ENCODE results near the gene SRGAP2C. TPM values are rescaled to one million over a fixed set of nuclear protein-coding genes. Genes with fewer than 3 reads are reported as not detected.
"Not testable (repeated sequence)": the region's sequence is repeated elsewhere in the genome, so short reads cannot be mapped to it uniquely, and the experiment has no call there.

SRGAP2C gene
- total RNA-seq, 1 experiment from 2014 or later: 67.6 TPM

DNA sequence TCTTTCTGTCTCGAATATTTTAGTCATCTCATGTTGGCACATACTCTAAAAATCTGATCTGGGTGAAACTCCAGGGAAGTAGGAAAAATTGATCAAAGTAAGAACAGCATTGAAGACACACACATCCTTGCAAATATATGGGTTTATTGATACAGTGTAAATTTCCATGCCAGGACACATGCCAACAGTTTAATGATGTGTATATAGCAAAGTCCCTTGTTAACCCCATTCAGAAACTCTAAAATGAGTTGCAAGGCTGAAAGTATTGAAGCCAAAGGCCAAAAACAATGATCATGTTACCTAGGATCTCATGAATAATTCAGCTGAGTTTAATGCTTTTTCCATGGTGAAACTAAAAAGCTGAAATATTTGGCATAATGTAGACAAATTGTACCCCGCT is 61.6 kb downstream of the SRGAP2C start:
- H3K36me3 Mint-ChIP-seq; H3K27me3 Mint-ChIP-seq (ENCODE audit: low read depth); DNase-seq (ENCODE audit: low spot score); H3K9me3 Mint-ChIP-seq; ATAC-seq; H3K4me3 Mint-ChIP-seq; H3K27ac Mint-ChIP-seq; H3K4me1 Mint-ChIP-seq; POLR2A ChIA-PET; CTCF ChIA-PET: not testable (repeated sequence)

- DNase-seq (ENCODE audit: low spot score); H3K9me3 Mint-ChIP-seq; H3K27ac Mint-ChIP-seq; H3K4me1 Mint-ChIP-seq; ATAC-seq; H3K4me3 Mint-ChIP-seq; H3K27me3 Mint-ChIP-seq (ENCODE audit: low read depth); POLR2A ChIA-PET; CTCF ChIA-PET; H3K36me3 Mint-ChIP-seq: not testable (repeated sequence)
These were observed 67.9 kb downstream of the SRGAP2C start for GRCh38 chr1:121252656-121253055.

- H3K9me3 Mint-ChIP-seq; H3K27me3 Mint-ChIP-seq (ENCODE audit: low read depth); POLR2A ChIA-PET: not testable (repeated sequence)
These were observed 69.8 kb downstream of the SRGAP2C start for GRCh38 chr1:121254618-121255017.

GRCh38 chr1:121257632-121258031 is 72.9 kb downstream of the SRGAP2C start:
- DNase-seq (ENCODE audit: low spot score); POLR2A ChIA-PET; H3K9me3 Mint-ChIP-seq; H3K27me3 Mint-ChIP-seq (ENCODE audit: low read depth); H3K27ac Mint-ChIP-seq; H3K36me3 Mint-ChIP-seq; H3K4me3 Mint-ChIP-seq; H3K4me1 Mint-ChIP-seq; CTCF ChIA-PET: not testable (repeated sequence)
- ATAC-seq: peak; percentile 51

More at GRCh38 chr1:121254618-121255017, 69.8 kb downstream of the SRGAP2C start:
- CTCF ChIA-PET; H3K4me3 Mint-ChIP-seq; ATAC-seq; H3K36me3 Mint-ChIP-seq; DNase-seq (ENCODE audit: low spot score); H3K4me1 Mint-ChIP-seq; H3K27ac Mint-ChIP-seq: not testable (repeated sequence)

DNA sequence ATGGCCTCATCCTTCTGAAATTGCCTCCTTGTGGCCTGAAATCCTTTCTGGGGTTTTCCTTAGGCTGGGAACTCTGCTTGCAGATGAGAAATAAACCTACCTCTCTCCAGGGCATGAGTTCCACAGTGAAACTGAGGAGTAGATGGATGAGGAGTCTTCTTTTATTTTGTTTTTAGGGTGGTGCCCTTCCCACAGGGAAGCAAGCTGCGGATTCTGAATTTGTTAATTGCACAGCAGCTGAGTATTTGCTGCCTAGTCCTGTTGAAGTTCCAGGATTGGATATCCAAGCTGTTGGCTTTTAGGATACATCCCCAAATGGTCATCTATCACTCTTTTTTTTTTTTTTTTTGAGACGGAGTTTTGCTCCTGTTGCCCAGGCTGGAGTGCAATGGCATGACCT is 73.4 kb downstream of the SRGAP2C start:
- CTCF ChIA-PET; H3K4me1 Mint-ChIP-seq; H3K36me3 Mint-ChIP-seq; DNase-seq (ENCODE audit: low spot score); POLR2A ChIA-PET; H3K27me3 Mint-ChIP-seq (ENCODE audit: low read depth); H3K27ac Mint-ChIP-seq; H3K9me3 Mint-ChIP-seq; H3K4me3 Mint-ChIP-seq: not testable (repeated sequence)
- ATAC-seq: peak; percentile 18; the same call in 1 of the 2 replicates

DNA sequence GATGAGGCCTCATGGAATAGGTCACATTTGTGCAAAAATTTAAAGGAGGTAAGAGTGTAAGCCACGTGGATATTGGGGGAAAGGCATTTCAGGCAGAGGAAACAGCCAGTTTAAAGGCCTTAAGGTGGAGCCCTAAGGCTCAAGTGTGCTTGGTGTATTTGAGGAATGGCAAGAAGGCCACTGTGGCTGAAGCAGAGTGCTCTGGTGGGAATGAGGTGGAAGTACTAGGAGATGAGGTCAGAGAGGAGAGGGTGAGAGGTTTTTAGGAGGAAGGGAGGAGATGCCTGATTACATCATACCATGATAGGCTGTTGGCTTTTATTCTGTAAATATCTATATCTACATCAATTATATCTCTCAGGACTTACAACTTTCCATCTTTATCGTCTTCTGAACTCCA is 75.4 kb downstream of the SRGAP2C start:
- POLR2A ChIA-PET; H3K36me3 Mint-ChIP-seq; H3K9me3 Mint-ChIP-seq; CTCF ChIA-PET; H3K27me3 Mint-ChIP-seq (ENCODE audit: low read depth); DNase-seq (ENCODE audit: low spot score); H3K4me1 Mint-ChIP-seq; H3K4me3 Mint-ChIP-seq: not testable (repeated sequence)
- ATAC-seq: peak; percentile 58
- H3K27ac Mint-ChIP-seq: peak overlapping the region; percentile 69; the same call in 1 of the 2 replicates

DNA sequence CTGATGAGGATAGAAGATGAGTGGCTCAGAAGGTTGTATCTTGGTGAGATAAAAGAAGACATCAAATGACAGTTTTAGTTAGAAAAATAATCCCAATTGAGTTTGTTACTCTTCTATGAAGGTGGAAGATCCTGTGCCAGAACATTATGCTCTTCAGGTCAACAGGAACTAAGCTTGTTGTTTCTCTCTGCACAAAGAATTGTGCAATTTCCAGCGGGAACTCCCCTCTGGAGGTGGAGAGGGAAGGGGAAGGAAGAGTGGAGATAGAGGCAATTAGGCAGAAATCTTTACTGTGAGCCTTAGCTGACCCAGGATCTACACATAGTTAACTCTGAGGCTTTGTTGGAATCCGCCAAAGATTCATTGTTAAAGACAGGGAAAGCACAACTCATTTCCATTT is 77.4 kb downstream of the SRGAP2C start:
- H3K4me3 Mint-ChIP-seq; POLR2A ChIA-PET; H3K27me3 Mint-ChIP-seq (ENCODE audit: low read depth); H3K9me3 Mint-ChIP-seq; H3K4me1 Mint-ChIP-seq; CTCF ChIA-PET; H3K36me3 Mint-ChIP-seq; ATAC-seq; H3K27ac Mint-ChIP-seq; DNase-seq (ENCODE audit: low spot score): not testable (repeated sequence)

DNA sequence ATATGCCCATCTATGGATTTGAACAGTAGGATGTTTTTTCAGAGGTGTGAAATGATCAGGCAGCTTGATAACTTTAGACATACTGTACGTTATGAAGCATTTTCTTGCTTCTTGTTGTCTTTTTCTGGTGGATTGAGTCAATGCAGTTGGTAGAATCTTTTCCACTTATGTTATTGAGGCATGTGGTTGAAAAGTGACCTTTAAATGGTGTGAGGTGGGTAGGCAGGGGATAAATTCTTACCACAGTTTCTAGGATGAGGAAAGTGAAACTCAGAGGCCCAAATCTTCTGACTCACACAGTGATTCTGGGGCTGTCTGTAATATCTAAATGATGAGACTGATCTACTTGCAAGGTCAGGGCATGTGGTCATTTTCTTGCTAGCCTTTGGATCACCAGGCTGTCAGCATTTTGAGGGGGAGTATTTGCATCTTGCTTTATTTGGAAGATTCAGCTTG is 79.0 kb downstream of the SRGAP2C start:
- POLR2A ChIA-PET, H3K27ac Mint-ChIP-seq, CTCF ChIA-PET: not testable (repeated sequence)

DNA sequence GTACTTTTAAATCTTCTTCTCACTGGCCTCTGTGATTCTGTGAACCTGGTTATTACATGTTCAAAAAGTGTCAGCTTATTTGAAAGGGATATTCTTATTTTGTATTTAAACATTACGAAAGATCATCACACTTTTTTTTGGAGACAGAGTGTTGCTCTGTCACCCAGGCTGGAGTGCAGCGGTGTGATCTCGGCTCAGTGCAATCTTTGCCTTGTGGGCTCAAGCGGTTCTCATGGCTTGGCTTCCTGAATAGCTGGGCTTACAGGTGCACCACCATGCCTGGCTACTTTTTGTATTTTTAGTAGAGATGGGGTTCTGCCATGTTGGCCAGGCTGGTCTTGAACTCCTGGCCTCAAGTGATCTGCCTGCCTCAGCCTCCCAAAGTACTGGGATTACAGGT is 82.3 kb downstream of the SRGAP2C start:
- POLR2A ChIA-PET, CTCF ChIA-PET, H3K4me3 Mint-ChIP-seq: not testable (repeated sequence)

More for the DNA sequence above, 79.0 kb downstream of the SRGAP2C start:
- not testable (repeated sequence) for H3K4me1 Mint-ChIP-seq; DNase-seq (ENCODE audit: low spot score); H3K36me3 Mint-ChIP-seq; H3K4me3 Mint-ChIP-seq; ATAC-seq; H3K9me3 Mint-ChIP-seq; H3K27me3 Mint-ChIP-seq (ENCODE audit: low read depth)

DNA sequence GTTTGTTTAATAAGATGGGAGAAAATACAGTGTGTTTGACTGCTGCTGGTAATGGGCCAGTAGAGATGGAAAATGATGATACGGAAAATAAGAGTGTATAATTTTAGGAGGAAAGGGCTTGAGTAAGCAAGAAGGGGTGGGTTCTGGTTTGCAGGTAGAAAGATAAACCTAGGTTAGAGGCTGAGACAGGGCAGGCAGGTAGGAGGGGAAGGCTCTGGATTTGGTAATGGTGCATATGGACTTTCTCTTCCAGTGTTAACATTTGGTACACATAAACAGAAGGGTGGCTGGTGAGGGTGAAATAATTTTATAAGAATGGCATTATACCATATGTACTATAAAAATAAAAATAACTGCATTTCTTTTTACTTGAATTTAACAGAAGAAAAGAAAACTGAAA is 84.5 kb downstream of the SRGAP2C start:
- H3K4me1 Mint-ChIP-seq; POLR2A ChIA-PET; H3K27me3 Mint-ChIP-seq (ENCODE audit: low read depth); H3K27ac Mint-ChIP-seq; ATAC-seq; H3K9me3 Mint-ChIP-seq; CTCF ChIA-PET; H3K36me3 Mint-ChIP-seq; DNase-seq (ENCODE audit: low spot score); H3K4me3 Mint-ChIP-seq: not testable (repeated sequence)

More for the DNA sequence above, 82.3 kb downstream of the SRGAP2C start:
- not testable (repeated sequence) for H3K4me1 Mint-ChIP-seq; ATAC-seq; H3K27me3 Mint-ChIP-seq (ENCODE audit: low read depth); H3K36me3 Mint-ChIP-seq; H3K9me3 Mint-ChIP-seq; H3K27ac Mint-ChIP-seq; DNase-seq (ENCODE audit: low spot score)

DNA sequence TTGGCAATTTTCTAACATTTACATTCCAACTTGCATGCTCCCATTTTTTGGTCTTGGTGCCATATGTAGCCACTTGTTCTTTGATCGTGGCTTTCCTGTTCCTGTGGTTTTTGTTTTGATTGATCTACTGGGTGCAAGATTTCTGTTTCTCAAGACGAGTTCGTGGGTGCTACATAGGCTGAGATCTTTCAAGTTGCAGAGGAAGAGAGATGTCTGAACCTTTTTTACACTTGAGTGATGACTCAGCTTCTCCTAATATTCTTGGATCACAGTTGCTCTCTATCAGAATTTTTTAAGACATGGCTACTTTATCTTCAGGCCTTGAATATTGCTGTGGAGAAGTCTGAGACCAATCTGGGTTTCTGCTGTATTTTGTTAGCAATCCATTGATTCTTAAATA is 85.2 kb downstream of the SRGAP2C start:
- H3K27me3 Mint-ChIP-seq (ENCODE audit: low read depth); POLR2A ChIA-PET; DNase-seq (ENCODE audit: low spot score); ATAC-seq; H3K9me3 Mint-ChIP-seq; H3K36me3 Mint-ChIP-seq; H3K4me3 Mint-ChIP-seq; H3K4me1 Mint-ChIP-seq; CTCF ChIA-PET; H3K27ac Mint-ChIP-seq: not testable (repeated sequence)

DNA sequence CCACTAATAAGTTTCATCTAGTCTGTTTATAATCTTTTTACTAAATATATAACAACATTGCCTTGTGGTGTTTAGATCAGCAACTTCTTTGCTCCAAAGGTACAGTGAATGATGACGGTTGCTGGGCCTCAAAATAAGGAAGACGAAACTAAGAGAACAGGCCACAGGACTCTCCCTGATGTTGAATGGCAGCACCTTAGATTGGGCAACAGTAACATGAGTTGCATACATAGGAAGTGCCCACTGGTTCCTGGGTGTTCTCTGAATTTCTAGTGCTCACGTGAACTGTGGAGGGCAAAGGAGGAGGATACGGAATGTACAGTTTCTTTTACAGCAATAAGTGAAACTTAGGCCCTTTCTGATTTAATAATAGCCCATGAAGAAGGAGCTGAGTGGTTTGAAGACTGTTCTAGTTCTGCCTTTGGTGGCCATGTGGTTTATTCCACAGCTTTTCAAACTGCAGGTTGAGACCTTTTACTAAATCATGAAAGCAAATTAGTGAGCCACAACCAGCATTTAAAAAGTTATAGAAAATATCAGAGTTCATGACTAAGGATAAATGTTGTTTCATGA is 86.5 kb downstream of the SRGAP2C start:
- H3K4me3 Mint-ChIP-seq; H3K4me1 Mint-ChIP-seq; ATAC-seq; H3K27me3 Mint-ChIP-seq (ENCODE audit: low read depth); H3K9me3 Mint-ChIP-seq; CTCF ChIA-PET; POLR2A ChIA-PET; DNase-seq (ENCODE audit: low spot score); H3K36me3 Mint-ChIP-seq; H3K27ac Mint-ChIP-seq: not testable (repeated sequence)

- H3K9me3 Mint-ChIP-seq; H3K4me3 Mint-ChIP-seq; ATAC-seq; CTCF ChIA-PET; H3K27me3 Mint-ChIP-seq (ENCODE audit: low read depth); H3K4me1 Mint-ChIP-seq; H3K27ac Mint-ChIP-seq; POLR2A ChIA-PET; DNase-seq (ENCODE audit: low spot score); H3K36me3 Mint-ChIP-seq: not testable (repeated sequence)
These were observed 90.7 kb downstream of the SRGAP2C start for GRCh38 chr1:121275435-121275834.

All from WTC11 (cell line).